GM21367 (cell line): ENCODE measurements around the gene ABCC11.

Experiments
- ATAC-seq: cut with Tn5 transposase; IDR thresholded peaks from one replicate; pipeline ENCODE4 v1.9.1; 2021; ENCODE audit not compliant: unreplicated experiment

ABCC11 gene

GRCh38 chr16:48247311-48247710 lies at the start of gene ABCC11:
Gene ABCC11 (minus strand): TSS chr16:48247539. CDS start chr16:48231921, 15,618 bp downstream.
- ATAC-seq = no peak

GRCh38 chr16:48295488-48296281 lies 48.3 kb upstream of the ABCC11 start:
- ATAC-seq = no peak

GRCh38 chr16:48294724-48295123 lies 47.4 kb upstream of the ABCC11 start:
- no peak for ATAC-seq

DNA sequence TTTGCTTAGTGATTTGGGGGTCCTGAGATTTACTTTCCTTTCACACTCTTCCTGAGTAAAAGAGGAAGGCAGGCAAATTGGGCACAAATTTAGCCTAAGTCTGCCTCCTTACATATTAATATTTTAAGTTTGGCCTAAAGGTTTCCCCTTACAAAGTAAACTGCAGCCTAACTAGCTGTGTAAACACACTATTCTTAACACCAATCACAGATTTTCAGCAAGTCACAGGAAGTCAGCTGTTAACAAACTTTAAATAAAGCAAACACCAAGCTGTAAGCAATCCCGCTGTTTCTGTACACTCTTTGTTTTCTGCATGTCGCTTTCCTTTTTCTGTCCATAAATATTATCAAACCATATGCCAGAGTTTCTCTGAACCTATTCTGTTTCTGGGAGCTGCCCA lies 45.1 kb upstream of the ABCC11 start:
- no peak for ATAC-seq

GRCh38 chr16:48291754-48292153 lies 44.4 kb upstream of the ABCC11 start:
- ATAC-seq = no peak

DNA sequence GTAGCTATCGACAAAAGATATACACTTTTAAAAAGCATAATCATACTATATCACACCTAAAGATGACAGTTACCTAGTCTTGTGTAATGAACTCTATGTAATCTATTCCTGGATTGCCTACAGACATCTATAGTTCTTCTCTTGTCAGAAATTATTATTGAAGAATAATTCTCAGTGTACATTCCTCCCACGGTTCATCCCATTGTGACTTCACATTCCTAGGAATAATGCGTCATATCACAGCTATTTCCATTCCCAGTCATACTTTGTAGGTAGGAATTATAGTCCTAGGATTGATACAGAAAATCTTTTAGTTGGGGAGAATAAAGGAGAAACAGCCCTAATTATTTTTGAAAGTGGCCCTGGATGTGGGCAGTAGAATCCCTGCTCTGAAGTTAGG lies 44.0 kb upstream of the ABCC11 start:
- ATAC-seq = no peak

DNA sequence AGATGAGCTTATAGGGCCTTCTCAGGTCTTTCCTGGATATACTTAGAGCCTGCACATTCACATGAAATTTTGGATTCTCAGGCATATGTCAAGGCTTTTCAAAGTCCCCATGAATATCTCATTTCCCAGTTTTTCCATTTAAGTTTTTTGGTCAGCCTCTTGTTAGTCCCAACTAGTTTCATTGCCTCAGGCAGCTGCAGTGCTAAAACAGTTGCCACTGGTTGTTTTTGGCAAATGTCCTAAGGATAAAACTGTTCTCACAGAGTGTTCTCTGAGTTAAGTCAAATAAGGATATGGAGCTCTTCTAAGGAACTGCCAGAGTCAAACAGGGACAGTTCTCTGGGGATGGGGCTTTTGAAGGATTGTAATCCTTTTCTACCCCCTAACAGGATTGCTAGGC lies 39.9 kb upstream of the ABCC11 start:
- no peak for ATAC-seq

DNA sequence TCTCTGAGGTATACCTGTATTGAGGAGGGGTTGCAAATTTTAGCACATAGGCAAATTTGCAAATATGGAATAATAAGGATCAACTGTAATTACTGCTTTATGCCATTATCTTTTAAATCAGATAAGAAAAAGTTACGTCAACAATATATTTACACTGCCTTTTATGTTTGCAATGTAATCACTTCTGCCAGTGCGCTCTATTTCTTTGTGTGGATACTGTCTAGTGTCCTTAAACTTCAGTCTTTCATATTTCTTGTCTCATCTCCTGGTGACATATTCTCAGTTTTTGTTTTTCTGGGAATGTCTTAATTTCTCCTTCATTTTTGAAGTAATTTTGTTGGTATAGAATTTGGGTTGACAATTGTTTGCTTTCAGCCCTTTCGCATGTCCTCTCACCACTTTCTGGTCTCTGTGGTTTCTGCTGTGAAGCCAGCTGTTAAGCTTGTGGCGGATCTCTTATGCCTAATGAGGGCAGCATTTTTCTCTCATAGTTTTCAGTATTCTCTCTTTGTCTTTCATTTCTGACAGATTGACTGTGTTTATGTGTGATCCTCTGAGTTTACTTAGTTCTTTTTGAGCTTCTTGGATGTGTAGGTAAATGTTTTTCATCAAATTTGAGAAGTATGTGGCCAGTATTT lies 37.6 kb upstream of the ABCC11 start:
- ATAC-seq = no peak

GRCh38 chr16:48282636-48283263 lies 35.4 kb upstream of the ABCC11 start:
- no peak for ATAC-seq

GRCh38 chr16:48280546-48280945 lies 33.2 kb upstream of the ABCC11 start:
- ATAC-seq = no peak

- no peak for ATAC-seq
Observed at GRCh38 chr16:48279199-48279598, 31.9 kb upstream of the ABCC11 start.

DNA sequence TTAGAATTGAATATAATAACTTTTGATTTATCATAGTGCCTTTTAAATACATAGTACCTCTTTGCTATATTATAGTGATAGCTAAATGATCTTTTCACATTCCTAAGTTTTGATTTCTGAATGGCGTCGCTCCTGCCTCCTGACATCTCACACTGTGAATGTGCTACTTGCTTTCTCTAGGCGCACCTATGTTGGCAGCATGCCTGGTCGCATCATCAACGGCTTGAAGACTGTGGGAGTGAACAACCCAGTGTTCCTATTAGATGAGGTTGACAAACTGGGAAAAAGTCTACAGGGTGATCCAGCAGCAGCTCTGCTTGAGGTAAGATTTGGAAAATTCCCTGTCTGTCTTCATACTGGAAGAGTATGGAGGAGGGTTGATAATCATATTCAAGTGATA lies 29.8 kb upstream of the ABCC11 start:
- no peak for ATAC-seq

DNA sequence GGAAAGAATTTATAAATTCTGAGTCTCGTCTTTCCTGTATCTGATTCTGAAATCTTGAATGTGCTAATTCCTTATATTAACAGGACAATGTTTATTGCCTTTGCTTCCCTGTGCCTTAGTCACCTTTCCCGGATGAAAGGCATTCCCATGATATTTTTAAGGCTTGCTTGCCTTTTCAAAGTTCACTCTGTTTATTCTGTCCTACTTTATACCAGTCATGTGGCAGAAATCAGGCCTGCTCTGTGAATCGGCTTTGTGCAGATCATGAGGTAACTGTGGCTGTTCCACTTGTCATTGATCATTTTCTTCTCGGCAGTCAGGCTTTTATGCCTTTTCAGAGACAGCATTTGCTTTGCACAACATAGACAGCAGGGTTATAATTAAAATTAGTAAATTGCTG lies 28.8 kb upstream of the ABCC11 start:
- no peak for ATAC-seq

GRCh38 chr16:48274476-48274875 lies 27.1 kb upstream of the ABCC11 start:
- no peak for ATAC-seq

DNA sequence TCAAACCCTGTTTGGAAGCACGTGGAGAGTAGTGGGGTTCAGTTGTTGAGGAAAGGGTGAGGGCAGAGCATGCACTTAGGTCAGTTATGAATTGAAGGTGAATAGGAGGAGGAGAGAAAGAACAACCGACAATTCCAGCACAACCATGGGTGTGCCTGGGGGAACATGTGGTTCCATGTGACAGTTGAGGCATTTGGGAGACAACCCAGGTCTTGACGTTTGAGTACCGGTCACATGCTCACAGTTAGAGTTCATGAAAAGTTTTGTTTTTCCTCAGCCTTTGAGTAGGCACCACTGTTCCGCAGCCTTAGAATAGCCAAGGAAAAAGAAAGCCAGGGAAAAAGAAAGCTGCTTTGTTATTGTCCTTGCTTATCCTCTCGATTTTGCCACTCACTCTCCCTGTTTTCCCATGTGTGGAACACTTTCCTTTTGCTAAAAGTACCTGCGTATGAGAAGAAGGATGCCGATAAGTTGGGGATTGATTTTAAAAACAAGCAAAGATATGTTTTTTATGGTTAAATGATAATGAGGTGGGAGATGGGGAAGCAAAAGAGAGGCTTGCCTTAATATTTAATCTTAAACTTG lies 25.6 kb upstream of the ABCC11 start:
- no peak for ATAC-seq

- no peak for ATAC-seq
Observed at GRCh38 chr16:48271728-48272127, 24.4 kb upstream of the ABCC11 start.

DNA sequence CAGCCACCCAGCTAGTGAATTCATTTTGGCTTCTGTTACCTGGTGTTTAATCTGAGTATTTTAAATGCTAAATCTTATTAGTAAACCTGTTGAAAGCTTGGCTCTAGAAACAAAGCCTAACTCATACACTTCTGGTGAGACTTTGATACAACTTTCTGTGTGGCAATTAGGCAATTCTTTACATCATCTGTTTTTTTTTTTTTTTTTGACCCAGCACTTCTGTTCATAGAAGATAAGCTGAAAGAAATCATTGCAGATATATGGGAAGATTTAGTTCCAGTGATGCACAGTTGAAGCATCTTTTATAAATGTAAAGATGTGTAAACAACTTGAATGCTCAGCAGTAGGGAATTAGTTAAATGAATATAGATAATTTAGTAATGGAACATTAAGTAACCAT lies 21.7 kb upstream of the ABCC11 start:
- ATAC-seq = no peak

DNA sequence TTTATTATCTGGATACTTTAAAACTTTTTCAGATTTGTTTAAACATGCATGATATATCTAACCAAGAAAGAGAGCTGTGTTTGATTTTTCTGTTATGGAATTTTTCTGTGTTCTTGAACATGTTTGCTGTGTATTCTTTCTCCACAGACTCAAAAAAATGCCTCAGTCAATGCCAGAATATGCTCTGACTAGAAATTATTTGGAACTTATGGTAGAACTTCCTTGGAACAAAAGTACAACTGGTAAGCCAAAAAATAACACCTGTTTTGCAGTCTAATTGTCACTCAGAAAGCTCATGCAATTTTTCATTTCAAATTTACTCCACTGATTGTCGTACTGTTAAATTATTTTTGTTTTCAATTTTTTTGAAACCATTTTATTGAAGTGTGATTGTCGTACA lies 15.3 kb upstream of the ABCC11 start:
- ATAC-seq = no peak

DNA sequence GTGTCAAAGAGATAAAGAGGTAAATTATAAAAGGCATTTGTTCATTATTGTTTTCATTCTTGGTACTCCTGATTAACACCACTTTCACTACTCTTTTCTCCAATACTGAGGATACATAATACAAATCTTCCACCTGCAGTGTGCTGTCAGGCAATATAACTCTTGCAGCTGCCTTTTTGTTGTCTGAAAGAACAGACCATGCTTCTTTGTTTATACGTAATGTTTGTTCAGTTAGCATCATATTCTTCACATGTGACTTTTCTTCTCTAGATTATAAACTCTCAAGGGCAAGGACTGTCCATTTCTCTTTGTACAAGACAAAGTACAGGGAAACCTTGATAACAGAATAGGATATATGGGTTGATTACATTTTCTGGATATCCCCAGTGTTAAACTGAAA lies 14.2 kb upstream of the ABCC11 start:
- no peak for ATAC-seq

DNA sequence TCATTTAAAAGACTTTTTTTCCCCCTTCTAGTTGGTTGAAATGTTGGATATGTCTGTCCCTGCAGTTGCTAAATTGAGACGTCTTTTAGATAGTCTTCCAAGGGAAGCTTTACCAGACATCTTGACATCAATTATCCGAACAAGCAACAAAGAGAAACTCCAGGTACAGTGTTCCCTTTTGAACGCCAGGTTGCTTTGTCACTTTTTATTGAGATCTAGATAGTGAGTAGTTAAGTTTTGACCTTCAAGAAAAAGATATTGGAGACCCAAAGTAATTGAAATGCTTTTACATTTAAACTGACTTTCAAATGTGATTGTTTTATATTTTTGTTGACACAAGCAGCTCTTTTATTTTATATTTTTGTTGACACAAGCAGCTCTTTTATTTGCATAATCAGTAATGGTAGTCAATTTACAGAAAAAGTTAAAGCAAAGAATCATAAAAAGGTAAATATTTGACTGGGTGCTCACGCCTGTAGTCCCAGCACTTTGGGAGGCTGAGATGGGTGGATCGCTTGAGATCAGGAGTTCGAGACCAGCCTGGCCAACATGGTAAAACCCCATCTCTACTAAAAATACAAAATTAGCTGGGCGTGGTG lies 9.3 kb upstream of the ABCC11 start:
- no peak for ATAC-seq

GRCh38 chr16:48252013-48252412 lies 4.7 kb upstream of the ABCC11 start:
- no peak for ATAC-seq
